KOPT-K1 (cell line): ENCODE results near the gene AWAT1.
"Not testable (repeated sequence)": the region's sequence is repeated elsewhere in the genome, so short reads cannot be mapped to it uniquely, and the experiment has no call there.

Source experiments
- H3K27ac ChIP-seq: fragments of 200-600 bp; sonication (generic); 2 replicates; pipeline ENCODE4 v1.5.1; 2016; ENCODE audit warnings: antibody characterized with exemption, mild to moderate bottlenecking, low read depth, low read length; ENCODE audit not compliant: poor library complexity, severe bottlenecking
- H3K36me3 ChIP-seq: fragments of 200-600 bp; sonication (generic); 2 replicates; pipeline ENCODE4 v1.5.1; 2017; ENCODE audit warnings: antibody characterized with exemption, mild to moderate bottlenecking, low read length, moderate library complexity; ENCODE audit not compliant: insufficient read depth
- H3K9me3 ChIP-seq: fragments of 200-600 bp; sonication (generic); 2 replicates; pipeline ENCODE4 v1.5.1; 2017; ENCODE audit warnings: antibody characterized with exemption, low read length, mild to moderate bottlenecking; ENCODE audit not compliant: insufficient read depth, poor library complexity, severe bottlenecking

Gene AWAT1

DNA sequence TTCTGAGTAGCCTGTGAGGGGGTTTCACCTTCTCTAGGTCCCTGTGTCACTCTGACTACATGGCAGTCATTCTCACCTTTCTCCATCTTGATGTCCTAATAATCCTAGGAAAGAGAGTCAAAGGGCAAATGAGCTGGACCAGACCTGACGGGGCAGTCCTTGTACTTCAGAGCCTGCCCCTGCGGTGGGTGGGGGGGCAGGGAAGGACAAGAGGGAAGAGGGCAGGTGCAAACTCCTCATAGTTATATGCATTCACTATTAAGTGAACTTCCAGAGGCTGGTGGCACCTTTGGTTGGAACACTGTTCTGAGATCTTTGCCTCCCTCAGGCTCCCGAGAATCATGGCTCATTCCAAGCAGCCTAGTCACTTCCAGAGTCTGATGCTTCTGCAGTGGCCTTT is at the start of gene AWAT1:
Gene AWAT1, plus strand, starts transcription at position 301 of the 400 bp plus-strand sequence. Its CDS starts 41 bp downstream, at position 342.
- no peaks in the 10 kb centered on the region for H3K36me3 ChIP-seq
- H3K27ac ChIP-seq: no peak within 1 kb of the TSS
- H3K9me3 ChIP-seq: no peaks in the 10 kb centered on the region

DNA sequence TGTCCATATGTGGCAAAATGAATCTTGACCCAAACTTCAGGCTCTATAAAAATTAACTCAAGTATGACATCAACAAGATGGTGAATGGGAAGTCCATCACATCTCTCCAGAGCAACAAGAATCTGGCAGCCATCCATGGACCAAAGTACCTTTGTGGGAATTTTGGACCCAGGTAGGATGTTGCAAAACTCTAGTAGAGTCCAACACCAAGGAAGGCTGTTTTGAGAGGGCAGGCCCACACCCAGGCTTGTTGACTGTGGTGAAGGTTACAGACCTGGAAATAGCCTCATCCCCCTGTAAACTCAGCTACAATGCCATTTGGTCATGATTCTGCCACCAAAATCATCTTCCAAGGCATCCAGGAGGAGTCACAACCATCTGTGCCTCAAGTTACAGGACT is 44.2 kb upstream of the AWAT1 start:
- Histone ChIP-seq H3K27ac (no peak overlapping the region), H3K36me3 (no peaks in the 10 kb centered on the region), H3K9me3 (no peaks in the 10 kb centered on the region)

DNA sequence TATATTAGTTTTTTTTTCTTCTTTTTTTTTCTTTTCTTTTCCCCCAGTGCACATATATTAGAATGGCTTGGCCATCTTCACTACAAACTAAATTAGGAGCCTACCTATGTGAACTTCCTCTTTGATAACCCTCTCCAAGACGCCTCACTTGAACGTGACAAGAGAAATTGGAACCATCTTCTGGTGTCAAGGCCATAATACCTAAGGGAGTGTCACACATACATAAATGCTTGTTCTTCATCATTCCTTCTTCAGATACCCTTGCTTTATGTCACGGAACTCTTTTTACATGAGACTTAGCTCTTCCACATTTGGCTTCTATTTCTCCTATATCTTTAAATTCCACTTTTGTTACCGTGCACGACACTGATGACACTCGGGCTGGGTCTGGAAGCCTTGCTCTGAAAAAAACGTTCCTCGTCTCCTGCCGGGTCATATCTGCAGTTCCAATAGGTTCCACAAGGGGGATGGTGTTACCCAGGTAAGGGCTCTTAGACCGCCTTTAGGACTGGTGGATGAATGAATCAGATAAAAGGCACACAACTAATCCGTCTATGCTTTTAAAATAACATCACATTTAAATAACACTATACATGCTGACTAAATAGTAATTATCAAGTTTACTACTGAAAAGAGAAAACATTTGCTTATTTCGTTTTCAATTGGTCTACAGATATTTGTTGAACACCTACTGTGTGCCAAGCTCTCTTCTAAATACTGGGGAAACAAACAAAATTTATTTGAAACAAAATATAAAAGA is 37.3 kb upstream of the AWAT1 start:
- no peaks in the 10 kb centered on the region for H3K9me3 ChIP-seq
- no peak overlapping the region for H3K27ac ChIP-seq
- H3K36me3 ChIP-seq: no peaks in the 10 kb centered on the region

DNA sequence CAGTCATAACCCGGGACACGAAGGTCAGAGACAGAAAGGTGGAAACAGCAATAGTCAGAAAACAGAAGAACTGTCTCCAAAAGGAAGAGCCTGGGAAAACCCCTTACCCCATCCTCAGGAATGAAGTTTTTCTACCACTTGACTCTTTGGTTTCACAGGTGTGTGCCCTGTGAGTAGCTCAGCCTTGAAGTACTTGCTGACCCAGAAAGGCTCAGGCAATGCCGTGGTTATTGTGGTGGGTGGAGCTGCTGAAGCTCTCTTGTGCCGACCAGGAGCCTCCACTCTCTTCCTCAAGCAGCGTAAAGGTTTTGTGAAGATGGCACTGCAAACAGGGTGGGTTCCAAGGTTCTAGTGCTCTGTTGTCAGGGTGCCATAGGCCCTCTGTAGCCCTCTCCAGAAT is 32.7 kb upstream of the AWAT1 start:
- Histone ChIP-seq H3K27ac (no peak overlapping the region), H3K36me3 (no peaks in the 10 kb centered on the region), H3K9me3 (no peaks in the 10 kb centered on the region)

DNA sequence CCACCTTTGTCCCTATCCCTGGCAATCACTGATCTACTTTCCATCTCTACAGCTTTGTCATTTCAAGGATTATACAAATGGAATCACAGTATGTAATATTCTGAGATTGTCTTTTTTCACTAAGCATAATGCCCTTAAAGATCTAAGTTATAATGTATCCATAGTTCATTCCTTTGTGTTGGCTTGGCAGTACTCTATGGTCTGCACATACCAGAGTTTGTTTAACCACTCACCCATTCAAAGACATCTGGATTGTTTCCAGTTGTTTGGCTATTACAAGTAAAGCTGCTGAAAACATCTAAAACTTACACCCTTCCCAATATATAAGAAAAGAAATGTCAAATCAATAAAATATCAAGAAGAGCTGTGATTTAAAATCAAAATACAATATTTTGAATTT is 26.0 kb upstream of the AWAT1 start:
- no peak overlapping the region for H3K27ac ChIP-seq

DNA sequence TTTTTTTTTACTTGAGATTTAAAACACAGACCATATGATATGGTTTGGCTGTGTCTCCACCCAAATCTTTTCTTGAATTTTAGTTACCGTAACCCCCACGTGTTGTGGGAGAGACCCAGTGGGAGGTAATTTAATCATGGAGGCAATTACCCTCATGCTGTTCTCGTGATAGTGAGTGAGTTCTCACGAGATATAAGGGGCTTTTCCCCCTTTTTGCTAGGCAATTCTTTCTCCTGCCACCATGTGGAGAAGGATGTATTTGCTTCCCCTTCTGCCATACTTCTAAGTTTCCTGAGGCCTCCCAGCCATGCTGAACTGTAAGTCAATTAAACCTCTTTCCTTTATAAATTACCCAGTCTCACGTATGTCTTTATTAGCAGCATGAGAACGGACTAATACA is 24.9 kb upstream of the AWAT1 start:
- H3K36me3 ChIP-seq, H3K27ac ChIP-seq, H3K9me3 ChIP-seq: not testable (repeated sequence)

More for the DNA sequence above, 26.0 kb upstream of the AWAT1 start:
- H3K36me3 ChIP-seq: no peaks in the 10 kb centered on the region
- H3K9me3 ChIP-seq: no peaks in the 10 kb centered on the region

DNA sequence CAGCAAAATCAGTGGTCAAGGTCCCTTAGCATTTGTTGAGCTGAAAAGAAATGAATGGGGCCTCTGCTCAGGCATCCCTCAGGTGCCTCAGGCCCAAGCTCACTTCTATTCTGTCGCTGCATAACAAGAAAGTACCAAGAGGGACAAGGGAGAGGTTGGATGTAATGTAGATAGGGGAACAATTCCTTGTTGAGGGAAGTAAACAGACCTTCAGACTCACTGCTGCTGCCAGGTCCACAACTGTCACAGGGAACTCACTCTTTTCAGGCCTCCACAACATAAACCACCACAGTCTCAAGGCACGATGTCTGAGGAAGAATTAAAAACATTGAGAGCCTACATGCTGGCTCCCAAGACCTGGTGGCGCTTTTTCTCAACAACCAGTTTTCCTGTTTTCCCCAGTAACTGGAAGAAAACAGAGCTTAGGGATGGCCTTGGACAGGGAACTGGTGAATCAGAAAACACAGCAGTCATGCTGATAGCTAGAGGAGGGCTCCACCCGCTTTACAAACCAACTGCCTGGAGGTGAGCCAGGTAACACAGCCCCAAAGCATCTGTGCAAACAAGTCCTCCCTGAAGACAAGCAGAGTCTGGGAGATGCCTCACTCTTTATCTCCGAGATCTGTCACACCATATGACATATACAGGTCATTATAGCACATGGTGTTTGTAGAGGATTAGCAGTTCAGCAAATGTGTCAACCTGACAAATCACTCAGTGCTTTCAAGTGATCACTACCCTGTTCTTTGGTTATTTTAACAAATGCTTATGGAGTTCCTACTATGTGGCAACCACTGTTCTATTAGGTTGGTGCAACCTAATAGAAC is 14.3 kb upstream of the AWAT1 start:
- no peaks in the 10 kb centered on the region for H3K36me3 ChIP-seq
- H3K27ac ChIP-seq: no peak overlapping the region
- no peaks in the 10 kb centered on the region for H3K9me3 ChIP-seq

DNA sequence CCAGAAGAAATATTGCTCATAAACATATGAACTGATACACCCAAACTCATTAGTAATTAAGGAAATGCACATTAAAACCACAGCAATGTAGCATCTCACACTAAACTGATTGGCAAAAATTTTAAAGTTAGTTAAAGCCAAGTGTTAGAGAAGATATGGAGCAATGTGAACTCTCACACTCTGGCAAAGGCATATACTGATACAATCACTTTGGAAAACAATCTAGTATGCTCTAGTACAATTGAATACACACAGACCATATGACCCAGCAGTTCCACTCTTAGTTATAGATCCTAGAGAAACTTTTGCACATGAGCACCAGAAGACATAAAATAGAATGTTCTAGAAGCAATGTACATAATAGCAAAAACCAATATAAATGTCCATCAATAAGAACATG is 8.4 kb upstream of the AWAT1 start:
- no peaks in the 10 kb centered on the region for H3K36me3 ChIP-seq
- no peaks in the 10 kb centered on the region for H3K9me3 ChIP-seq
- no peak overlapping the region for H3K27ac ChIP-seq

DNA sequence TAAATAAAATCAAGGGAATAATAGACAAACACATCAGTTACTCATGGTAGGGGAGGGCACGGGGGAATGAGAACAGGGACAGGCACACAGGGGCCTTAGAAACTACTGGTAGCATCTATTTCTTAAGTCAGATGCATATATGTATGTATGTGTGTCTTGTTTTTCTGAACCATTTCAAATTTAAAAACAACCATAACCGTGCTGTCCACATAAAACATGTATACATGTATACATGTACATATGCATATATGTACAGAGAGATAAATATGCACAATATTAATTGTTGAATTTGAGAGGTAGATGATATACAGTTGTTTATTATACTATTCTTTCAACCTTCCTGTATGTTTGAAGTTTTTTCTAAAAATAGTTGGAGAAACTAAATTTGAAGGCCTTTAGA is 7.8 kb upstream of the AWAT1 start:
- no peaks in the 10 kb centered on the region for H3K36me3 ChIP-seq
- H3K27ac ChIP-seq: no peak overlapping the region
- H3K9me3 ChIP-seq: no peaks in the 10 kb centered on the region

DNA sequence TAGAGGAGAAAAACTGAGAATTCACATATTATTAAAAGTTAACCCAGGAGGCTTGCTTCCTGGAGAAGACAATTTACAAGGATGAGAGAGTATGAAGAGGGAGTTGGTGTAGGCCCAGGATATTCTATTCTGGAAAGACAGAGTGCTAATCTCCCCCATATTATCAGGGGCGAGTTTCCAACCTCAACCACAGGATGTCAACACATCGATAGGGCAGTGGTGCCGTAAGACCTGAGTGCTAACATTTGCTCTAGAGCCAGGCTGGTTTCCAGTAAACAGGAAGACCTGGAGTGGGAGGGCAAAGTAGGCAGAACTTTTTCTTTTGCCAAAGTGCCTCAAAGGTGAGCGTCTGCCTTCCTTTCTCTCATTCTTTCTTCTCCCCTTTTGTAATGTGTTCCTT is 2.8 kb upstream of the AWAT1 start:
- Histone ChIP-seq H3K36me3 (no peaks in the 10 kb centered on the region), H3K27ac (no peak overlapping the region), H3K9me3 (no peaks in the 10 kb centered on the region)

DNA sequence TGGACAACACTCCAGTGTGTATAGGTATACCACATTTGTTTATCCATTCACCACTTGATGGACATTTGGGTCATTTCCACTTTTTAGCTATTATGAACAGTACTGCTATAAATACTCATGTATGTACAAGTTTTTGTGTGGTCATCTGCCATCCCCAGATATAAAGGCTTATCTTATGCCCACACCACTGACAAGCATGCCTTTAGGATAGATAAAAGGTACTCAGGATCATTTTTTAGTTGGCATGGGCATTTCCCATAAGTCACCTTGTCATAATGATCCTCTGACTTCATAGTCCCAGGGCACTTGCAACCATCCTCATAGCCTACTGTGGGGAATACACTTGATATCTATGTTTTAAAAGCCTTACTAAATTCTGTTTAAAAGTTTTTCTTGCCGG is 6.3 kb downstream of the AWAT1 start:
- Histone ChIP-seq H3K9me3 (no peaks in the 10 kb centered on the region), H3K36me3 (no peaks in the 10 kb centered on the region), H3K27ac (no peak overlapping the region)

DNA sequence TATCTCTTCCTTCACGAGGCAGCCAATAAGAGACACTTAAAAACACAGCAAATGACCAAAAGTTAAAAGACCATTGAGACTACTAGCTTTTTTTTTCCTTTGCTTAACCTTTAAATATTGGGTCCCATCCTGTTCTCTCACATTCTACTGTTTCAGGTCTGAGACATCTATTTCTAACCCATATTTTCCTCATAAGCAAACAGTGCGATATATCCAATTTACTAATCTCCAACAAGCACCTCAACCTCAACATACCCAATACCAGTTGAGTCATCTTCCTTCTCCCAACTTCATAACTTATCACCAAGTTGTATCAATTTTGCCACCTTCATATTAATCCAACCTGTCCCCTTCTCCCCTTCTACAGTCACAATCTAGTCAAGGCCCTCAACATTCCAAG is 7.0 kb downstream of the AWAT1 start:
- H3K36me3 ChIP-seq: no peaks in the 10 kb centered on the region
- H3K9me3 ChIP-seq: no peaks in the 10 kb centered on the region
- no peak overlapping the region for H3K27ac ChIP-seq

DNA sequence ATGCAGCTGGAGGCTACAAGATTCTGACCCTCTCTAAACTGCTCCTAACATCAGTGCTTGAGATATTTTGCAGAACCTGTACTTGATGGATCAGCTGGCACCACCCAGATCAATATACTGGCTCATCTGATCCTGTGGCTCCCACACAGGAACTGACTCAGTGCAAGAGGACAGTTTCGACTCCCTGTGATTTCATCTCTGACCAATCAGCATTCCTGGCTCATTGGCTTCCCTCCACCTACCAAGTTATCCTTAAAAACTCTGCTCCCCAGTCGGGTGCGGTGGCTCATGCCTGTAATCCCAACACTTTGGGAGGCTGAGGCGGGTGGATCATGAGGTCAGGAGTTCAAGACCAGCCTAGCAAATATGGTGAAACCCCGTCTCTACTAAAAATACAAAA is 9.1 kb downstream of the AWAT1 start:
- not testable (repeated sequence) for H3K9me3 ChIP-seq, H3K36me3 ChIP-seq, H3K27ac ChIP-seq

DNA sequence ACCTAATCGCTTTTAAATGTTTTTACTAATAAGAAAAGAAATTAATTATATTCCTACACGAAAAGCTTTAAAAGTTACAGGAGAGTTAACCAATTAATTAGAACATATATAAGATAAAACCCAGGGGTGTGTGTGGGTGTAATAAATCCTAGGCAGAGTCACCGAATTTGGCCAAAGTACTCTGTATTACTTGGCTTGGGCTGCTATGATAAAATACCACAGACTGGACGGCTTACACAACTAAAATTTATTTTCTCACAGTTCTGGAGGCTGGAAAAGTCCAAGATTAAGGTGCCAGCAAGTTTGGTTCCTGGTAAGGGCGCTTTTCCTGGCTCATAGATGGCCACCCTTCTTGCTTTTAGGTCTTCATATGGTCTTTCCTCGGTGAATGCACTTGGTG is 10.4 kb downstream of the AWAT1 start:
- H3K9me3 ChIP-seq: no peaks in the 10 kb centered on the region
- H3K36me3 ChIP-seq: no peaks in the 10 kb centered on the region
- H3K27ac ChIP-seq: no peak overlapping the region

DNA sequence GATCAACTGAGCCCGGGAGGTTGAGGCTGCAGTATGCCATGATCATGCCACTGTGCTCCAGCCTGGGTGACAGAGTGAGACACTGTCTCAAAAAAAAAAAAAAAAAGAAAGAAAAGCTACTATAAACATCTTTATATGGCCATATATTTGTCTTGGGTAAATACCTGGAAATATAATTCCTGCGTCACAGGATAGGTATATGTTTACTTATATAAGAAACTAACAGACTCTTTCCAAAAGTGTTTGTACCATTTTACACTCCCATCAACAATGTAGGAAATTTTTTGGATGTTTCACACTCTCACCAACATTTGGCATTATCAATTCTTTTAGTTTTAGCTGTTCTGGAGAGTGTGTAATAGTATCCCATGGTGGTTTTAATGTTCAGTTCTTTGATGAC is 12.8 kb downstream of the AWAT1 start:
- H3K9me3 ChIP-seq: no peaks in the 10 kb centered on the region
- no peaks in the 10 kb centered on the region for H3K36me3 ChIP-seq
- H3K27ac ChIP-seq: no peak overlapping the region

DNA sequence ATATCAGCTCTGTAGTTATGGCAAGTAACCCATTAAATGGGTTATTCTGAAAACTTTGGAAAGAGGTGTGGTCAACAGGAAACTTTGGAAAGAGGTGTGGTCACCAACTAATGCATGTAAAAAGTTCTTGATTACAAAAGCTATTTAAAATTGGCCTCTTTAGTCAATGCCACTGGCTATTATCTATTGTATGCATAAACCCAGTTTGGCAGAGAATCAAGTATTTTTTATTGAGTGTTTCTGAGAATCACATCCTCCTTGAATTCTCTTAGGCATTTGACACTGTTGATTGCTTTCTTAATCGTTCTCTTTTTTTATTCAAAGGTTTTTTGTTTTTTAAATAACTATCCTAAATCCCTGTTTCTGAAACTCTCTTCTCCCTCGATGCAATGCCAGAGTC is 18.0 kb downstream of the AWAT1 start:
- Histone ChIP-seq H3K36me3 (no peaks in the 10 kb centered on the region), H3K9me3 (no peaks in the 10 kb centered on the region), H3K27ac (no peak overlapping the region)
